H1 (cell line): ENCODE results near the gene ANKRD29. TPM values are rescaled to one million over a fixed set of nuclear protein-coding genes. Genes with fewer than 3 reads are reported as not detected.

Experiments used
- CTCF ChIA-PET: fragments of 300-600 bp; sonication (Branson Sonifier 250); formaldehyde crosslinking; loops from one replicate; lab custom pipeline; 2021; ENCODE audit not compliant: partially characterized antibody; lab: Charles Lee
- POLR2A ChIA-PET: fragments of 300-600 bp; sonication (Branson Sonifier 250); formaldehyde crosslinking; loops from one replicate; lab custom pipeline; 2021; ENCODE audit warnings: inconsistent platforms; ENCODE audit not compliant: partially characterized antibody; lab: Charles Lee
- DNase-seq, 2 experiments: peaks; one replicate each; pipeline versions ENCODE4 v3.0.0 to v3.0.0-alpha.2; 2010 to 2022; ENCODE audit warnings: low spot score in 2 of 2, low read depth in 1 of 2, mixed read lengths in 1 of 2
- FAIRE-seq: peaks from 2 replicates; lab custom pipeline; 2011; peaks lifted over from hg19 to GRCh38; lab: Jason Lieb, UNC
- H2AFZ ChIP-seq: 2 replicates; pipeline ENCODE4 v1.8.1; 2012; ENCODE audit warnings: low read length, inconsistent platforms
- H2AK5ac ChIP-seq: 2 replicates; pipeline ENCODE4 v1.6.1; 2013; ENCODE audit warnings: low read depth, low read length
- H2BK120ac ChIP-seq: replicated peaks from 2 replicates; pipeline ENCODE3; 2013; ENCODE audit warnings: low read depth, low read length, inconsistent platforms
- H2BK12ac ChIP-seq: 2 replicates; pipeline ENCODE4 v1.6.1; 2013; ENCODE audit warnings: low read depth, low read length
- H2BK15ac ChIP-seq: 2 replicates; pipeline ENCODE4 v1.6.1; 2013; ENCODE audit warnings: low read length
- H2BK20ac ChIP-seq: 2 replicates; pipeline ENCODE4 v1.6.1; 2013; ENCODE audit warnings: low read length
- H2BK5ac ChIP-seq: 2 replicates; pipeline ENCODE4 v1.6.1; 2013; ENCODE audit warnings: low read depth, low read length
- H3K14ac ChIP-seq: 2 replicates; pipeline ENCODE4 v1.6.1; 2013; ENCODE audit warnings: inconsistent platforms; ENCODE audit not compliant: insufficient read length
- H3K18ac ChIP-seq: 2 replicates; pipeline ENCODE4 v1.6.1; 2013; ENCODE audit warnings: low read length; ENCODE audit errors: extremely low read depth
- H3K23ac ChIP-seq: 2 replicates; pipeline ENCODE4 v1.6.1; 2013; ENCODE audit warnings: inconsistent platforms; ENCODE audit not compliant: insufficient read length
- H3K23me2 ChIP-seq: 2 replicates; pipeline ENCODE4 v1.6.1; 2013; ENCODE audit warnings: low read depth, low read length
- H3K27ac ChIP-seq: 2 replicates; pipeline ENCODE4 v1.6.1; 2011; ENCODE audit warnings: low read depth, low read length, inconsistent platforms
- H3K27me3 ChIP-seq, 4 experiments: replicated peaks in 1 of 4; 1 replicate in 1 of 4; 2 replicates in 3 of 4; pipeline versions ENCODE4 v1.6.1 to v1.8.1; 2011 to 2013; ENCODE audit warnings: low read length in 3 of 4, mild to moderate bottlenecking in 3 of 4, inconsistent platforms in 2 of 4, mixed read lengths in 2 of 4, moderate library complexity in 1 of 4; ENCODE audit not compliant: control insufficient read depth in 3 of 4, insufficient read depth in 3 of 4; ENCODE audit errors: extremely low read depth in 1 of 4
- H3K36me3 ChIP-seq, 4 experiments: 2 replicates each; pipeline versions ENCODE4 v1.6.1 to v1.8.1; 2011 to 2013; ENCODE audit warnings: mild to moderate bottlenecking in 4 of 4, low read length in 3 of 4, moderate library complexity in 2 of 4, control low read depth in 1 of 4, inconsistent platforms in 1 of 4; ENCODE audit not compliant: insufficient read depth in 4 of 4, control insufficient read depth in 2 of 4
- H3K4ac ChIP-seq: replicated peaks from 2 replicates; pipeline ENCODE3; 2013; ENCODE audit warnings: low read length, low read depth, mixed read lengths, inconsistent platforms; ENCODE audit not compliant: insufficient read length
- H3K4me1 ChIP-seq, 4 experiments: replicated peaks in 1 of 4; 1 replicate in 1 of 4; 2 replicates in 3 of 4; pipeline versions ENCODE4 v1.6.1 to v1.8.1; 2011 to 2013; ENCODE audit warnings: low read length in 3 of 4, inconsistent platforms in 2 of 4, mixed read lengths in 1 of 4; ENCODE audit not compliant: insufficient read depth in 4 of 4, control insufficient read depth in 3 of 4
- H3K4me2 ChIP-seq, 2 experiments: 2 replicates each; pipeline versions ENCODE4 v1.6.1 to v1.8.1; 2011 to 2013; ENCODE audit warnings: low read depth in 2 of 2, low read length in 2 of 2, control low read depth in 1 of 2, inconsistent platforms in 1 of 2, mild to moderate bottlenecking in 1 of 2; ENCODE audit not compliant: insufficient read depth in 1 of 2
- H3K4me3 ChIP-seq, 4 experiments: fragments of 200-600, 300-600 bp in 1 of 4; sonication (generic), shearing (Covaris generic), sonication (Bioruptor Twin) in 1 of 4; 2 replicates each; pipeline versions ENCODE4 v1.5.1 to v1.8.1; 2011 to 2016; ENCODE audit warnings: low read length in 4 of 4, low read depth in 3 of 4, control low read depth in 2 of 4, inconsistent platforms in 2 of 4, mild to moderate bottlenecking in 2 of 4, mixed read lengths in 1 of 4, moderate library complexity in 1 of 4; ENCODE audit not compliant: insufficient read depth in 2 of 4; ENCODE audit errors: extremely low read depth in 1 of 4
- H3K56ac ChIP-seq: replicated peaks from 2 replicates; pipeline ENCODE3; 2013; ENCODE audit warnings: low read depth, mild to moderate bottlenecking, mixed read lengths, low read length, inconsistent platforms; ENCODE audit not compliant: insufficient read length
- H3K79me1 ChIP-seq: 2 replicates; pipeline ENCODE4 v1.6.1; 2013; ENCODE audit warnings: low read depth, low read length, control low read depth
- H3K79me2 ChIP-seq, 2 experiments: 2 replicates each; pipeline versions ENCODE4 v1.6.1 to v1.8.1; 2012 to 2013; ENCODE audit warnings: low read length in 2 of 2, mild to moderate bottlenecking in 2 of 2, inconsistent platforms in 1 of 2; ENCODE audit not compliant: insufficient read depth in 2 of 2, control insufficient read depth in 1 of 2
- H3K9ac ChIP-seq, 4 experiments: replicated peaks in 1 of 4; 1 replicate in 1 of 4; 2 replicates in 3 of 4; pipeline versions ENCODE4 v1.6.1 to v1.8.1; 2011 to 2013; ENCODE audit warnings: low read depth in 3 of 4, low read length in 3 of 4, control low read depth in 2 of 4, mild to moderate bottlenecking in 2 of 4, moderate library complexity in 2 of 4, inconsistent platforms in 1 of 4; ENCODE audit errors: extremely low read depth in 1 of 4
- H3K9me3 ChIP-seq, 2 experiments: 2 replicates each; pipeline versions ENCODE4 v1.6.1 to v1.8.1; 2012 to 2013; ENCODE audit warnings: mild to moderate bottlenecking in 2 of 2, moderate library complexity in 2 of 2, control low read depth in 1 of 2, inconsistent platforms in 1 of 2, low read depth in 1 of 2, low read length in 1 of 2, mixed read lengths in 1 of 2; ENCODE audit not compliant: insufficient read depth in 2 of 2
- H4K20me1 ChIP-seq, 2 experiments: replicated peaks in 1 of 2; 2 replicates each; pipeline versions ENCODE3 to v1.8.1; 2011 to 2013; ENCODE audit warnings: inconsistent platforms in 2 of 2, low read length in 2 of 2, mild to moderate bottlenecking in 1 of 2; ENCODE audit not compliant: insufficient read depth in 2 of 2, control insufficient read depth in 1 of 2
- H4K5ac ChIP-seq: 2 replicates; pipeline ENCODE4 v1.6.1; 2013; ENCODE audit warnings: low read length, low read depth, mixed read lengths, inconsistent platforms; ENCODE audit not compliant: insufficient read length
- H4K8ac ChIP-seq: 2 replicates; pipeline ENCODE4 v1.8.0; 2013; ENCODE audit warnings: mild to moderate bottlenecking, moderate library complexity, low read length, inconsistent platforms; ENCODE audit not compliant: insufficient read depth; ENCODE audit errors: extremely low read depth
- H4K91ac ChIP-seq: replicated peaks from 2 replicates; pipeline ENCODE3; 2013; ENCODE audit warnings: low read length, mixed read lengths, inconsistent platforms; ENCODE audit not compliant: insufficient read length
- ASH2L ChIP-seq: fragments of 200-600, 300-600 bp; sonication (generic); IDR thresholded peaks from one replicate; pipeline ENCODE4 v1.7.1; 2017; ENCODE audit warnings: low read length
- ATF2 ChIP-seq: IDR thresholded peaks from 2 replicates; pipeline ENCODE4 v1.6.1; 2012; ENCODE audit warnings: low read length, inconsistent platforms
- BCL11A ChIP-seq, 2 experiments: IDR thresholded peaks; one replicate each; pipeline ENCODE4 v1.6.1; 2011; ENCODE audit warnings: low read depth in 2 of 2, low read length in 2 of 2, mild to moderate bottlenecking in 2 of 2
- TAF7 ChIP-seq: optimal IDR thresholded peaks from 2 replicates; pipeline ENCODE3; 2011; ENCODE audit warnings: low read depth, mild to moderate bottlenecking, inconsistent platforms, low read length, moderate library complexity, borderline replicate concordance
- ZNF274 ChIP-seq: IDR thresholded peaks from 2 replicates; pipeline ENCODE4 v1.7.0; 2012; ENCODE audit warnings: low read length, borderline replicate concordance; ENCODE audit errors: extremely low read depth
- whole genome bisulfite sequencing, 2 experiments: shearing (Covaris generic) in 1 of 2; methylation state at CpG; one replicate each; pipeline versions ENCODE4 v1.1.6 to v1.1.7; 2013 to 2015; ENCODE audit warnings: low lambda C conversion rate in 2 of 2, mixed read lengths in 2 of 2, inconsistent platforms in 1 of 2, low coverage in 1 of 2, missing lambda C conversion rate in 1 of 2; ENCODE audit not compliant: insufficient replicate concordance in 2 of 2, insufficient coverage in 1 of 2, insufficient read length in 1 of 2; ENCODE audit errors: extremely low coverage in 1 of 2, missing lambda C conversion rate in 1 of 2; 5-methylcytosine and 5-hydroxymethylcytosine counted together
- polyA plus RNA-seq, 7 experiments: library from polyadenylated mRNA; depleted of rRNA in 3 of 7; stranded (reverse) in 5 of 7; unstranded in 2 of 7; fragments of >200 nt in 5 of 7; fragments of 200-250 nt in 2 of 7; gene quantifications; 1 replicate in 5 of 7; 2 replicates in 1 of 7; 4 replicates in 1 of 7; pipeline versions ENCODE4 v1.2.1 to v1.2.3, GENCODE V29; 2011 to 2013; ENCODE audit warnings: missing spikeins in 2 of 7, mixed read lengths in 2 of 7
- total RNA-seq: library from RNA; stranded (reverse); fragmentation: NEBNext Ultra II Directional; extraction: Animal tissue kit (Norgen Biotek cat#: 25700); gene quantifications from 2 replicates; pipeline ENCODE4 v1.2.1, GENCODE V29; 2021

The ANKRD29 gene
- total and polyA plus RNA-seq, 2 of the 8 experiments (the other 6 are each of a cell fraction or from before 2014, with no cell fraction given) = 3.0 to 7.3 TPM

- H3K4me1 ChIP-seq = no peaks in the 10 kb centered on the region
- no peak overlapping the region for H4K91ac ChIP-seq
- no peak overlapping the region for H3K23ac ChIP-seq
- no peak overlapping the region for H2AK5ac ChIP-seq
- H3K27ac ChIP-seq = no peak overlapping the region
- no peaks in the 10 kb centered on the region for H3K36me3 ChIP-seq
- no peak overlapping the region for H4K5ac ChIP-seq
- no peak overlapping the region for H3K4me3 ChIP-seq
- no peaks in the 10 kb centered on the region for H4K20me1 ChIP-seq
- H4K8ac ChIP-seq = no peak overlapping the region
- DNase-seq = no peak
- no peaks in the 10 kb centered on the region for H3K23me2 ChIP-seq
- ChIA-PET POLR2A (no interaction called here), CTCF (no interaction called here)
- no peak overlapping the region for H2BK15ac ChIP-seq
- 93% methylated on average over 1 of the region's 1 CpG; no CpG with 5 or more reads in 1 of the 2 experiments for WGBS, 2 experiments
- no peak overlapping the region for H3K14ac ChIP-seq
- no peak overlapping the region for H2BK120ac ChIP-seq
- H3K79me1 ChIP-seq = no peaks in the 10 kb centered on the region
- H2AFZ ChIP-seq = no peak overlapping the region
- H3K9ac ChIP-seq = no peak overlapping the region
- H3K18ac ChIP-seq = no peak overlapping the region
- TF ChIP-seq TAF7 (no peak), ZNF274 (no peak), ASH2L (no peak), BCL11A (IDR thresholded peaks at IDR 0.05; ENCODE audit: low read depth in 2 of 2, low read length in 2 of 2) (no peak), ATF2 (no peak)
- no peaks in the 10 kb centered on the region for H3K9me3 ChIP-seq
- no peak for FAIRE-seq
- no peak overlapping the region for H2BK20ac ChIP-seq
- H3K79me2 ChIP-seq = no peaks in the 10 kb centered on the region
- no peak overlapping the region for H3K4ac ChIP-seq
- H3K27me3 ChIP-seq = no peaks in the 10 kb centered on the region
- H2BK5ac ChIP-seq = no peak overlapping the region
- H3K56ac ChIP-seq = no peak overlapping the region
- no peak overlapping the region for H2BK12ac ChIP-seq
- H3K4me2 ChIP-seq = no peak overlapping the region
These were observed 62.9 kb downstream of the ANKRD29 start for GRCh38 chr18:23599809-23600208.
